Neutrophil (primary cell): ENCODE results near the gene FAM180A.

Experiments used
- H3K27ac ChIP-seq: fragments of 200-600 bp; sonication (generic); 2 replicates; pipeline ENCODE4 v1.5.1; 2016; ENCODE audit warnings: mild to moderate bottlenecking, moderate library complexity
- H3K27me3 ChIP-seq: fragments of 200-600 bp; sonication (generic); 2 replicates; pipeline ENCODE4 v1.6.0; 2016; ENCODE audit warnings: mild to moderate bottlenecking
- H3K36me3 ChIP-seq: fragments of 200-600 bp; sonication (generic); 2 replicates; pipeline ENCODE4 v1.5.1; 2017
- H3K4me1 ChIP-seq, 2 experiments: fragments of 200-600 bp in 1 of 2; sonication (generic) in 1 of 2; 1 replicate in 1 of 2; 2 replicates in 1 of 2; pipeline versions ENCODE4 v1.5.1 to v1.6.1; 2013 to 2016; ENCODE audit warnings: low read depth in 1 of 2, low read length in 1 of 2, mild to moderate bottlenecking in 1 of 2, moderate library complexity in 1 of 2; ENCODE audit not compliant: control insufficient read depth in 1 of 2, insufficient read depth in 1 of 2
- H3K4me3 ChIP-seq, 2 experiments: fragments of 200-600 bp in 1 of 2; sonication (generic) in 1 of 2; 1 replicate in 1 of 2; 2 replicates in 1 of 2; pipeline ENCODE4 v1.5.1; 2013 to 2016; ENCODE audit warnings: low read depth in 1 of 2, low read length in 1 of 2, mild to moderate bottlenecking in 1 of 2, moderate library complexity in 1 of 2
- H3K9me3 ChIP-seq: fragments of 200-600 bp; sonication (generic); 2 replicates; pipeline ENCODE4 v1.5.1; 2016
- CTCF ChIP-seq: fragments of 200-600 bp; sonication (generic); IDR thresholded peaks from 2 replicates; pipeline ENCODE4 v1.5.1; 2016; ENCODE audit warnings: antibody characterized with exemption

FAM180A gene

GRCh38 chr7:135712796-135713195, 35.8 kb downstream of the FAM180A start:
- Histone ChIP-seq H3K27me3 (no peaks in the 10 kb centered on the region), H3K4me3 (no peak overlapping the region), H3K36me3 (no peaks in the 10 kb centered on the region), H3K27ac (no peak overlapping the region), H3K4me1 (peaks cover 5% of the 10 kb centered on the region in 2 experiments), H3K9me3 (no peaks in the 10 kb centered on the region)
- TF ChIP-seq CTCF, result no peak

- Histone ChIP-seq H3K9me3 (no peaks in the 10 kb centered on the region), H3K4me1 (peaks cover 11% of the 10 kb centered on the region in 2 experiments), H3K27ac (no peak overlapping the region), H3K4me3 (no peak overlapping the region), H3K36me3 (no peaks in the 10 kb centered on the region), H3K27me3 (no peaks in the 10 kb centered on the region)
- TF ChIP-seq CTCF, result no peak
Observed at GRCh38 chr7:135712182-135712782, 36.3 kb downstream of the FAM180A start.

- TF ChIP-seq CTCF, result no peak
- no peaks in the 10 kb centered on the region for H3K27me3 ChIP-seq
- H3K4me1 ChIP-seq, result peaks cover 11 to 13% of the 10 kb centered on the region in 2 experiments
- no peak overlapping the region for H3K4me3 ChIP-seq
- no peaks in the 10 kb centered on the region for H3K36me3 ChIP-seq
- no peaks in the 10 kb centered on the region for H3K9me3 ChIP-seq
- no peak overlapping the region for H3K27ac ChIP-seq
Observed at GRCh38 chr7:135711139-135711469, 37.5 kb downstream of the FAM180A start.

- H3K27me3 ChIP-seq, result no peaks in the 10 kb centered on the region
- no peaks in the 10 kb centered on the region for H3K36me3 ChIP-seq
- H3K4me1 ChIP-seq, result peaks cover 11 to 13% of the 10 kb centered on the region in 2 experiments
- no peak overlapping the region for H3K27ac ChIP-seq
- peak; percentile 62 for TF ChIP-seq CTCF
- H3K9me3 ChIP-seq, result no peaks in the 10 kb centered on the region
- H3K4me3 ChIP-seq, result no peak overlapping the region
Observed at GRCh38 chr7:135710417-135711138, 38.0 kb downstream of the FAM180A start.

GRCh38 chr7:135709508-135709907, 39.1 kb downstream of the FAM180A start:
- Histone ChIP-seq H3K36me3 (no peaks in the 10 kb centered on the region), H3K4me3 (no peak overlapping the region), H3K27me3 (no peaks in the 10 kb centered on the region), H3K27ac (no peak overlapping the region), H3K4me1 (peaks cover 11 to 13% of the 10 kb centered on the region in 2 experiments), H3K9me3 (no peaks in the 10 kb centered on the region)
- no peak for TF ChIP-seq CTCF
